PC-3 (cell line): ENCODE results near the gene SRRM3.

Experiments
- CTCF ChIP-seq: fragments of 300-600 bp; sonication (generic); conservative IDR thresholded peaks from 2 replicates; pipeline ENCODE4 v1.5.1; 2017; ENCODE audit warnings: antibody characterized with exemption, low read depth, mild to moderate bottlenecking, low read length
- EZH2 ChIP-seq: fragments of 300-600 bp; sonication (generic); IDR thresholded peaks from one replicate; pipeline ENCODE4 v1.6.1; 2017; ENCODE audit warnings: antibody characterized with exemption, mild to moderate bottlenecking, low read length; ENCODE audit not compliant: unreplicated experiment

GRCh38 chr7:76310102-76310957, 108.6 kb downstream of the SRRM3 start:
- TF ChIP-seq EZH2: no peak
- no peak for TF ChIP-seq CTCF
